H1 (cell line): ENCODE measurements around the gene MOK. TPM values are rescaled to one million over a fixed set of nuclear protein-coding genes. Genes with fewer than 3 reads are reported as not detected.

Source experiments
- CTCF ChIA-PET: fragments of 300-600 bp; sonication (Branson Sonifier 250); formaldehyde crosslinking; loops from one replicate; lab custom pipeline; 2021; ENCODE audit not compliant: partially characterized antibody; lab: Charles Lee
- POLR2A ChIA-PET: fragments of 300-600 bp; sonication (Branson Sonifier 250); formaldehyde crosslinking; loops from one replicate; lab custom pipeline; 2021; ENCODE audit warnings: inconsistent platforms; ENCODE audit not compliant: partially characterized antibody; lab: Charles Lee
- DNase-seq, 2 experiments: peaks; one replicate each; pipeline versions ENCODE4 v3.0.0 to v3.0.0-alpha.2; 2010 to 2022; ENCODE audit warnings: low spot score in 2 of 2, low read depth in 1 of 2, mixed read lengths in 1 of 2
- FAIRE-seq: peaks from 2 replicates; lab custom pipeline; 2011; peaks lifted over from hg19 to GRCh38; lab: Jason Lieb, UNC
- H2AFZ ChIP-seq: 2 replicates; pipeline ENCODE4 v1.8.1; 2012; ENCODE audit warnings: low read length, inconsistent platforms
- H2AK5ac ChIP-seq: 2 replicates; pipeline ENCODE4 v1.6.1; 2013; ENCODE audit warnings: low read depth, low read length
- H2BK120ac ChIP-seq: replicated peaks from 2 replicates; pipeline ENCODE3; 2013; ENCODE audit warnings: low read depth, low read length, inconsistent platforms
- H2BK12ac ChIP-seq: 2 replicates; pipeline ENCODE4 v1.6.1; 2013; ENCODE audit warnings: low read depth, low read length
- H2BK15ac ChIP-seq: 2 replicates; pipeline ENCODE4 v1.6.1; 2013; ENCODE audit warnings: low read length
- H2BK20ac ChIP-seq: 2 replicates; pipeline ENCODE4 v1.6.1; 2013; ENCODE audit warnings: low read length
- H2BK5ac ChIP-seq: 2 replicates; pipeline ENCODE4 v1.6.1; 2013; ENCODE audit warnings: low read depth, low read length
- H3K14ac ChIP-seq: 2 replicates; pipeline ENCODE4 v1.6.1; 2013; ENCODE audit warnings: inconsistent platforms; ENCODE audit not compliant: insufficient read length
- H3K18ac ChIP-seq: 2 replicates; pipeline ENCODE4 v1.6.1; 2013; ENCODE audit warnings: low read length; ENCODE audit errors: extremely low read depth
- H3K23ac ChIP-seq: 2 replicates; pipeline ENCODE4 v1.6.1; 2013; ENCODE audit warnings: inconsistent platforms; ENCODE audit not compliant: insufficient read length
- H3K23me2 ChIP-seq: 2 replicates; pipeline ENCODE4 v1.6.1; 2013; ENCODE audit warnings: low read depth, low read length
- H3K27ac ChIP-seq: 2 replicates; pipeline ENCODE4 v1.6.1; 2011; ENCODE audit warnings: low read depth, low read length, inconsistent platforms
- H3K27me3 ChIP-seq, 4 experiments: replicated peaks in 1 of 4; 1 replicate in 1 of 4; 2 replicates in 3 of 4; pipeline versions ENCODE4 v1.6.1 to v1.8.1; 2011 to 2013; ENCODE audit warnings: low read length in 3 of 4, mild to moderate bottlenecking in 3 of 4, inconsistent platforms in 2 of 4, mixed read lengths in 2 of 4, moderate library complexity in 1 of 4; ENCODE audit not compliant: control insufficient read depth in 3 of 4, insufficient read depth in 3 of 4; ENCODE audit errors: extremely low read depth in 1 of 4
- H3K36me3 ChIP-seq, 4 experiments: 2 replicates each; pipeline versions ENCODE4 v1.6.1 to v1.8.1; 2011 to 2013; ENCODE audit warnings: mild to moderate bottlenecking in 4 of 4, low read length in 3 of 4, moderate library complexity in 2 of 4, control low read depth in 1 of 4, inconsistent platforms in 1 of 4; ENCODE audit not compliant: insufficient read depth in 4 of 4, control insufficient read depth in 2 of 4
- H3K4ac ChIP-seq: replicated peaks from 2 replicates; pipeline ENCODE3; 2013; ENCODE audit warnings: low read length, low read depth, mixed read lengths, inconsistent platforms; ENCODE audit not compliant: insufficient read length
- H3K4me1 ChIP-seq, 4 experiments: replicated peaks in 1 of 4; 1 replicate in 1 of 4; 2 replicates in 3 of 4; pipeline versions ENCODE4 v1.6.1 to v1.8.1; 2011 to 2013; ENCODE audit warnings: low read length in 3 of 4, inconsistent platforms in 2 of 4, mixed read lengths in 1 of 4; ENCODE audit not compliant: insufficient read depth in 4 of 4, control insufficient read depth in 3 of 4
- H3K4me2 ChIP-seq, 2 experiments: 2 replicates each; pipeline versions ENCODE4 v1.6.1 to v1.8.1; 2011 to 2013; ENCODE audit warnings: low read depth in 2 of 2, low read length in 2 of 2, control low read depth in 1 of 2, inconsistent platforms in 1 of 2, mild to moderate bottlenecking in 1 of 2; ENCODE audit not compliant: insufficient read depth in 1 of 2
- H3K4me3 ChIP-seq, 4 experiments: fragments of 200-600, 300-600 bp in 1 of 4; sonication (generic), shearing (Covaris generic), sonication (Bioruptor Twin) in 1 of 4; 2 replicates each; pipeline versions ENCODE4 v1.5.1 to v1.8.1; 2011 to 2016; ENCODE audit warnings: low read length in 4 of 4, low read depth in 3 of 4, control low read depth in 2 of 4, inconsistent platforms in 2 of 4, mild to moderate bottlenecking in 2 of 4, mixed read lengths in 1 of 4, moderate library complexity in 1 of 4; ENCODE audit not compliant: insufficient read depth in 2 of 4; ENCODE audit errors: extremely low read depth in 1 of 4
- H3K56ac ChIP-seq: replicated peaks from 2 replicates; pipeline ENCODE3; 2013; ENCODE audit warnings: low read depth, mild to moderate bottlenecking, mixed read lengths, low read length, inconsistent platforms; ENCODE audit not compliant: insufficient read length
- H3K79me1 ChIP-seq: 2 replicates; pipeline ENCODE4 v1.6.1; 2013; ENCODE audit warnings: low read depth, low read length, control low read depth
- H3K79me2 ChIP-seq, 2 experiments: 2 replicates each; pipeline versions ENCODE4 v1.6.1 to v1.8.1; 2012 to 2013; ENCODE audit warnings: low read length in 2 of 2, mild to moderate bottlenecking in 2 of 2, inconsistent platforms in 1 of 2; ENCODE audit not compliant: insufficient read depth in 2 of 2, control insufficient read depth in 1 of 2
- H3K9ac ChIP-seq, 4 experiments: replicated peaks in 1 of 4; 1 replicate in 1 of 4; 2 replicates in 3 of 4; pipeline versions ENCODE4 v1.6.1 to v1.8.1; 2011 to 2013; ENCODE audit warnings: low read depth in 3 of 4, low read length in 3 of 4, control low read depth in 2 of 4, mild to moderate bottlenecking in 2 of 4, moderate library complexity in 2 of 4, inconsistent platforms in 1 of 4; ENCODE audit errors: extremely low read depth in 1 of 4
- H3K9me3 ChIP-seq, 2 experiments: 2 replicates each; pipeline versions ENCODE4 v1.6.1 to v1.8.1; 2012 to 2013; ENCODE audit warnings: mild to moderate bottlenecking in 2 of 2, moderate library complexity in 2 of 2, control low read depth in 1 of 2, inconsistent platforms in 1 of 2, low read depth in 1 of 2, low read length in 1 of 2, mixed read lengths in 1 of 2; ENCODE audit not compliant: insufficient read depth in 2 of 2
- H4K20me1 ChIP-seq, 2 experiments: replicated peaks in 1 of 2; 2 replicates each; pipeline versions ENCODE3 to v1.8.1; 2011 to 2013; ENCODE audit warnings: inconsistent platforms in 2 of 2, low read length in 2 of 2, mild to moderate bottlenecking in 1 of 2; ENCODE audit not compliant: insufficient read depth in 2 of 2, control insufficient read depth in 1 of 2
- H4K5ac ChIP-seq: 2 replicates; pipeline ENCODE4 v1.6.1; 2013; ENCODE audit warnings: low read length, low read depth, mixed read lengths, inconsistent platforms; ENCODE audit not compliant: insufficient read length
- H4K8ac ChIP-seq: 2 replicates; pipeline ENCODE4 v1.8.0; 2013; ENCODE audit warnings: mild to moderate bottlenecking, moderate library complexity, low read length, inconsistent platforms; ENCODE audit not compliant: insufficient read depth; ENCODE audit errors: extremely low read depth
- H4K91ac ChIP-seq: replicated peaks from 2 replicates; pipeline ENCODE3; 2013; ENCODE audit warnings: low read length, mixed read lengths, inconsistent platforms; ENCODE audit not compliant: insufficient read length
- CBX5 ChIP-seq: fragments of 300-800, 300-1000 bp; sonication (generic); IDR thresholded peaks from 2 replicates; pipeline ENCODE4 v1.7.1; 2016; ENCODE audit warnings: antibody characterized with exemption, low read length, low read depth
- CTBP2 ChIP-seq: IDR thresholded peaks from 2 replicates; pipeline ENCODE4 v1.7.0; 2011; ENCODE audit warnings: borderline replicate concordance, mild to moderate bottlenecking, moderate library complexity, mixed read lengths, low read length; ENCODE audit not compliant: insufficient read depth, insufficient read length
- EGR1 ChIP-seq: IDR thresholded peaks from 2 replicates; pipeline ENCODE4 v1.6.1; 2011; ENCODE audit warnings: low read depth, low read length, borderline replicate concordance
- TAF7 ChIP-seq: optimal IDR thresholded peaks from 2 replicates; pipeline ENCODE3; 2011; ENCODE audit warnings: low read depth, mild to moderate bottlenecking, inconsistent platforms, low read length, moderate library complexity, borderline replicate concordance
- TBP ChIP-seq: IDR thresholded peaks from 2 replicates; pipeline ENCODE4 v1.6.1; 2011; ENCODE audit warnings: low read depth, low read length, improper control_type of control experiment
- YY1 ChIP-seq: IDR thresholded peaks from 2 replicates; pipeline ENCODE4 v1.6.1; 2011; ENCODE audit warnings: low read depth, mild to moderate bottlenecking, low read length
- WGBS, 2 experiments: shearing (Covaris generic) in 1 of 2; methylation state at CpG; one replicate each; pipeline versions ENCODE4 v1.1.6 to v1.1.7; 2013 to 2015; ENCODE audit warnings: low lambda C conversion rate in 2 of 2, mixed read lengths in 2 of 2, inconsistent platforms in 1 of 2, low coverage in 1 of 2, missing lambda C conversion rate in 1 of 2; ENCODE audit not compliant: insufficient replicate concordance in 2 of 2, insufficient coverage in 1 of 2, insufficient read length in 1 of 2; ENCODE audit errors: extremely low coverage in 1 of 2, missing lambda C conversion rate in 1 of 2; 5-methylcytosine and 5-hydroxymethylcytosine counted together
- polyA plus RNA-seq, 7 experiments: library from polyadenylated mRNA; depleted of rRNA in 3 of 7; stranded (reverse) in 5 of 7; unstranded in 2 of 7; fragments of >200 nt in 5 of 7; fragments of 200-250 nt in 2 of 7; gene quantifications; 1 replicate in 5 of 7; 2 replicates in 1 of 7; 4 replicates in 1 of 7; pipeline versions ENCODE4 v1.2.1 to v1.2.3, GENCODE V29; 2011 to 2013; ENCODE audit warnings: missing spikeins in 2 of 7, mixed read lengths in 2 of 7
- total RNA-seq: library from RNA; stranded (reverse); fragmentation: NEBNext Ultra II Directional; extraction: Animal tissue kit (Norgen Biotek cat#: 25700); gene quantifications from 2 replicates; pipeline ENCODE4 v1.2.1, GENCODE V29; 2021
- TF ChIP-seq, protein P1 (sequence below): IDR thresholded peaks from 2 replicates; pipeline ENCODE4 v1.6.1; 2012; ENCODE audit warnings: inconsistent platforms

Gene MOK
- total and polyA plus RNA-seq, 2 of the 8 experiments (the other 6 are each of a cell fraction or from before 2014, with no cell fraction given) = 2.1 to 2.5 TPM

DNA sequence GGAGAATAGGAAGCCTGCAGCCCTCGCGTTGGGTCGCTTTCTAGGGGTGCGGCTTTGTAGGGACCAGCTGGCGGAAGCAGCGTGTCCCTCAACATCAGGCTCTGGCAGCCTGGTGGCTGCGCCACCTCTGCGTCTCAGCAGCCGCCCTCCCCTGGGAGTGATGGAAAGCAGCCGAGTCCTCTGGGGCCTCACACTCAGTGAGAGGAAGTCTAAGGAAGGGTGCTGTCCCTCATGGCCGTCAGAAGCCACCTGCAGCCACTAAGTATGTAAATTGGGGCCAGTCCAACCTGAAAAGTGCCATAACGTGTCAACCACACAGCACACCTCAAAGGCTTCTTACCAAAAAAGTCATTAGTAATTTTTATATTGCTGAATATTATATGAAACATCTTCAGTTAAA, 84.9 kb downstream of the MOK start:
- no peak overlapping the region for H3K4me2 ChIP-seq
- peaks cover 0 to 16% (median 6%) of the 10 kb centered on the region in 4 experiments; a peak in 6 of 7 replicates for H3K4me1 ChIP-seq
- H3K79me1 ChIP-seq = peaks cover 16% of the 10 kb centered on the region
- H3K27me3 ChIP-seq = no peaks in the 10 kb centered on the region
- H4K20me1 ChIP-seq = peaks cover 5 to 18% of the 10 kb centered on the region in 2 experiments
- H2BK5ac ChIP-seq = no peak overlapping the region
- H2BK20ac ChIP-seq = no peak overlapping the region
- H2AK5ac ChIP-seq = peak overlapping the region; percentile 60; the same call in 1 of the 2 replicates
- H3K14ac ChIP-seq = no peak overlapping the region
- no peak overlapping the region for H3K9ac ChIP-seq
- ChIA-PET CTCF (interaction anchor here (3.3 to 3.4 kb wide), 2 partner anchors 12 to 94 kb away, joined by 15 to 17 read pairs; no protein-coding TSS in a partner anchor), POLR2A (no interaction called here)
- H2AFZ ChIP-seq = no peak overlapping the region
- H2BK12ac ChIP-seq = no peak overlapping the region
- no peak overlapping the region for H4K5ac ChIP-seq
- no peak overlapping the region for H2BK120ac ChIP-seq
- no peak overlapping the region for H4K91ac ChIP-seq
- no peak overlapping the region for H3K18ac ChIP-seq
- no peak overlapping the region for H3K56ac ChIP-seq
- H3K23me2 ChIP-seq = no peaks in the 10 kb centered on the region
- no peak overlapping the region for H3K4ac ChIP-seq
- no peaks in the 10 kb centered on the region for H3K36me3 ChIP-seq
- WGBS, 2 experiments = 83% methylated on average over 12 of the region's 12 CpGs; no CpG with 5 or more reads in 1 of the 2 experiments
- H4K8ac ChIP-seq = no peak overlapping the region; the same call in 1 of the 2 replicates
- DNase-seq (peak in 1 of 2 experiments; percentile 42), FAIRE-seq (no peak)
- no peaks in the 10 kb centered on the region for H3K9me3 ChIP-seq
- TF ChIP-seq CTBP2 (no peak), TAF7 (no peak), CBX5 (no peak), YY1 (no peak), TBP (no peak), EGR1 (no peak)
- TF ChIP-seq, protein P1, sequence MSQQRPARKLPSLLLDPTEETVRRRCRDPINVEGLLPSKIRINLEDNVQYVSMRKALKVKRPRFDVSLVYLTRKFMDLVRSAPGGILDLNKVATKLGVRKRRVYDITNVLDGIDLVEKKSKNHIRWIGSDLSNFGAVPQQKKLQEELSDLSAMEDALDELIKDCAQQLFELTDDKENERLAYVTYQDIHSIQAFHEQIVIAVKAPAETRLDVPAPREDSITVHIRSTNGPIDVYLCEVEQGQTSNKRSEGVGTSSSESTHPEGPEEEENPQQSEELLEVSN = no peak
- H3K79me2 ChIP-seq = peaks cover 0 to 16% of the 10 kb centered on the region in 2 experiments; a peak in 1 of 4 replicates
- H3K27ac ChIP-seq = no peak overlapping the region
- H2BK15ac ChIP-seq = no peak overlapping the region
- H3K4me3 ChIP-seq = no peak overlapping the region
- no peak overlapping the region for H3K23ac ChIP-seq
